ENCODE measurements around the gene BCL2L11. TPM values are rescaled to one million over a fixed set of nuclear protein-coding genes. Genes with fewer than 3 reads are reported as not detected.
"Not testable (repeated sequence)": the region's sequence is repeated elsewhere in the genome, so short reads cannot be mapped to it uniquely, and the experiment has no call there.

The BCL2L11 gene
- 10 to 100 TPM; 11.5 to 12.8 TPM for total RNA-seq

- Mint-ChIP-seq H3K27ac (peak within 1 kb of the TSS; percentile 44), H3K9me3 (no peaks in the 10 kb centered on the region), H3K4me3 (peak within 1 kb of the TSS; percentile 83), H3K36me3 (ENCODE audit: low read depth) (peaks cover 20% of the 10 kb centered on the region), H3K4me1 (ENCODE audit: low read depth) (peaks cover 52% of the 10 kb centered on the region), H3K27me3 (ENCODE audit: low read depth) (peaks cover 22% of the 10 kb centered on the region)
- intact Hi-C loops (cut with micrococcal nuclease) = loop anchor here (2.0 to 5.0 kb wide), 2 partner anchors 443 to 934 kb away; partner anchors contain the start of genes BUB1 and TMEM87B
- DNase-seq = peak; percentile 88
- CTCF ChIA-PET = interaction anchor here (1.4 kb wide), 1 partner anchor 50 kb away, joined by 5 read pairs; no protein-coding TSS in a partner anchor
Measured at GRCh38 chr2:111120253-111121027, at the start of gene BCL2L11. BCL2L11 (plus strand) TSS chr2:111120914; CDS start chr2:111123746, 2,832 bp downstream.

GRCh38 chr2:111071600-111072171, 49.0 kb upstream of the BCL2L11 start:
- Mint-ChIP-seq H3K9me3 (peaks cover 8% of the 10 kb centered on the region), H3K27me3 (ENCODE audit: low read depth) (peaks cover 37% of the 10 kb centered on the region), H3K36me3 (ENCODE audit: low read depth) (peaks cover 1% of the 10 kb centered on the region), H3K27ac (no peak overlapping the region), H3K4me3 (no peak overlapping the region), H3K4me1 (ENCODE audit: low read depth) (no peaks in the 10 kb centered on the region)
- CTCF ChIA-PET = no interaction called here
- DNase-seq = no peak
- intact Hi-C loops (cut with micrococcal nuclease) = no loop called here

GRCh38 chr2:111072220-111072871, 48.4 kb upstream of the BCL2L11 start:
- H3K36me3 Mint-ChIP-seq (ENCODE audit: low read depth) = peaks cover 1% of the 10 kb centered on the region
- DNase-seq = no peak
- CTCF ChIA-PET = no interaction called here
- H3K27ac Mint-ChIP-seq = no peak overlapping the region
- no peaks in the 10 kb centered on the region for H3K4me1 Mint-ChIP-seq (ENCODE audit: low read depth)
- no peak overlapping the region for H3K4me3 Mint-ChIP-seq
- peaks cover 41% of the 10 kb centered on the region for H3K27me3 Mint-ChIP-seq (ENCODE audit: low read depth)
- H3K9me3 Mint-ChIP-seq = peaks cover 8% of the 10 kb centered on the region
- intact Hi-C loops (cut with micrococcal nuclease) = no loop called here

DNA sequence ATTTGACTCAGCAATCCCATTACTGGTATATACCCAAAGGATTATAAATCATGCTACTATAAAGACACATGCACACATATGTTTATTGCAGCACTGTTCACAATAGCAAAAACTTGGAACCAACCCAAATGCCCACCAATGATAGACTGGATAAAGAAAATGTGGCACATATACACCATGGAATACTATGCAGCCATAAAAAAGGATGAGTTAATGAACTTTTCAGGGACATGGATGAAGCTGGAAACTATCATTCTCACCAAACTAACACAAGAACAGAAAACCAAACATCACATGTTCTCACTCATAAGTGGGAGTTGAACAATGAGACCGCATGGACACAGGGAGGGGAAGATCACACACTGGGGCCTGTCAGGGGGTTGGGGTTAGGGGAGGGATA, 38.1 kb upstream of the BCL2L11 start:
- H3K9me3 Mint-ChIP-seq; CTCF ChIA-PET; DNase-seq; H3K4me1 Mint-ChIP-seq (ENCODE audit: low read depth); intact Hi-C loops (cut with micrococcal nuclease); H3K27ac Mint-ChIP-seq; H3K4me3 Mint-ChIP-seq; H3K36me3 Mint-ChIP-seq (ENCODE audit: low read depth): not testable (repeated sequence)
- H3K27me3 Mint-ChIP-seq (ENCODE audit: low read depth) = peaks cover 58% of the 10 kb centered on the region

DNA sequence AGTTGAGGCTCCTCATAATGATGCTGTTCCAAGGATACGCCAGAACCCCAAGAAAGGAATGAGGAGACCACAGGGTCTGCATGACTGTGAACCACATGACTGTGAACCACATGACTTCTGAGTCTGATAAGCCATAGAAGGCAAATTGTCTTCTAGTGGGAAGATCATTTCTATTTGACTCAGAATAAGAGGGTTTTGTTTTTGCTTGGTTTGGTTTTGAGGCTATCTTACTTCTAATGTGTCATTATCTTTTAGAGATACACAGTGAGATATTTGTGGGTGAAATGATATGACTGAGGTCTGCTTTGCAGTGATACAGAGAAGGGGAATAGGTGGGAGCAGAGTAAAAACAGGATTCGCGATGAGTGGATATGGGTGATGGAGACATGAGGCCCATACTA, 28.9 kb upstream of the BCL2L11 start:
- DNase-seq = peak; percentile 15
- H3K4me3 Mint-ChIP-seq = no peak overlapping the region

GRCh38 chr2:111094691-111095090, 26.0 kb upstream of the BCL2L11 start:
- Mint-ChIP-seq H3K27ac (no peak overlapping the region), H3K27me3 (ENCODE audit: low read depth) (peaks cover 42% of the 10 kb centered on the region), H3K36me3 (ENCODE audit: low read depth) (no peaks in the 10 kb centered on the region), H3K9me3 (no peaks in the 10 kb centered on the region), H3K4me3 (no peak overlapping the region), H3K4me1 (ENCODE audit: low read depth) (peaks cover 7% of the 10 kb centered on the region)
- CTCF ChIA-PET = interaction anchor here (0.7 kb wide), 1 partner anchor 16 kb away, joined by 4 read pairs; no protein-coding TSS in a partner anchor
- intact Hi-C loops (cut with micrococcal nuclease) = no loop called here
- no peak for DNase-seq

More for the DNA sequence above, 28.9 kb upstream of the BCL2L11 start:
- Mint-ChIP-seq H3K27me3 (ENCODE audit: low read depth) (peaks cover 42% of the 10 kb centered on the region), H3K4me1 (ENCODE audit: low read depth) (peaks cover 7% of the 10 kb centered on the region), H3K9me3 (no peaks in the 10 kb centered on the region), H3K36me3 (ENCODE audit: low read depth) (no peaks in the 10 kb centered on the region), H3K27ac (no peak overlapping the region)
- CTCF ChIA-PET = no interaction called here
- intact Hi-C loops (cut with micrococcal nuclease) = loop anchor here (1.0 kb wide), 1 partner anchor 19 kb away; no protein-coding TSS in a partner anchor

DNA sequence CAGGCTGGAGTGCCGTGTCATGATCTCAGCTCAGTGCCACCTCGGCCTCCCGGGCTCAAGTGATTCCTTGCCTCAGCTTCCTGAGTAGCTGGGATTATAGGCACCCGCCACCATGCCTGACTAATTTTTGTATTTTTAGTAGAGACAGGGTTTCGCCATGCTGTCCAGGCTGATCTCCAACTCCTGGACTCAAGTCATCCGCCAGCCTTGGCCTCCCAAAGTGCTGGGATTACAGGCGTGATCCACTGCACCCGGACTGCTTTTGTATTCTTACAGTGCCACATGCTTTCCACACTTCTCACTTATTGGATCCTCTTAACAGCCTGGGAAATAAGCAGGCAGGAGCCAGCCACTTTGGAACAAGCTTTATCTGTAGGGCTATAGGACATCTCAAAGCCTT, 25.3 kb upstream of the BCL2L11 start:
- CTCF ChIA-PET = no interaction called here
- no peaks in the 10 kb centered on the region for H3K36me3 Mint-ChIP-seq (ENCODE audit: low read depth)
- DNase-seq = no peak
- H3K27ac Mint-ChIP-seq = no peak overlapping the region
- no peak overlapping the region for H3K4me3 Mint-ChIP-seq
- intact Hi-C loops (cut with micrococcal nuclease) = no loop called here
- H3K9me3 Mint-ChIP-seq = no peaks in the 10 kb centered on the region
- H3K4me1 Mint-ChIP-seq (ENCODE audit: low read depth) = peaks cover 7% of the 10 kb centered on the region
- peaks cover 38% of the 10 kb centered on the region for H3K27me3 Mint-ChIP-seq (ENCODE audit: low read depth)

DNA sequence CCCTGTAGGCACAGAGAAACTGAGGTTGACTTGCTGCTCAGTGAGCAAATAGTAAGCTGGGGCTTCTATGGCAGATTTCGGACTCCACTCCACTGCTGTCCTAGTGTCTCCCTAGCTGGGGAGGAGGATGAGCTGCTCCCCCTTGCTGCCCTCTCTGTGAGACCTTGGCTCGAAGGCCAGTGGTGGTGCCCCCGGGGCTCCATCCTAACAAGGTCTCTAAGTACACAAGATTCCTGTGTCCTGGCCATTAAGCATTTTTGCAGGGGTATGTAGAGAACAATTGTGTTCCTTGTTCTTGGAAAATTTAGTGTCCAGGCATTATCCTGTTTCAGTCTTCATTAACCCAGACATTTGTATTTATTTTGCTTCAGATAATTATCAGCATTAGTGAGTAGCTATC, 21.3 kb upstream of the BCL2L11 start:
- no peak overlapping the region for H3K4me3 Mint-ChIP-seq
- H3K27ac Mint-ChIP-seq = no peak overlapping the region
- DNase-seq = no peak
- H3K27me3 Mint-ChIP-seq (ENCODE audit: low read depth) = peaks cover 34% of the 10 kb centered on the region
- CTCF ChIA-PET = interaction anchor here (0.8 kb wide), 1 partner anchor 17 kb away, joined by 3 read pairs; no protein-coding TSS in a partner anchor
- peaks cover 6% of the 10 kb centered on the region for H3K4me1 Mint-ChIP-seq (ENCODE audit: low read depth)
- intact Hi-C loops (cut with micrococcal nuclease) = no loop called here
- no peaks in the 10 kb centered on the region for H3K9me3 Mint-ChIP-seq
- no peaks in the 10 kb centered on the region for H3K36me3 Mint-ChIP-seq (ENCODE audit: low read depth)

DNA sequence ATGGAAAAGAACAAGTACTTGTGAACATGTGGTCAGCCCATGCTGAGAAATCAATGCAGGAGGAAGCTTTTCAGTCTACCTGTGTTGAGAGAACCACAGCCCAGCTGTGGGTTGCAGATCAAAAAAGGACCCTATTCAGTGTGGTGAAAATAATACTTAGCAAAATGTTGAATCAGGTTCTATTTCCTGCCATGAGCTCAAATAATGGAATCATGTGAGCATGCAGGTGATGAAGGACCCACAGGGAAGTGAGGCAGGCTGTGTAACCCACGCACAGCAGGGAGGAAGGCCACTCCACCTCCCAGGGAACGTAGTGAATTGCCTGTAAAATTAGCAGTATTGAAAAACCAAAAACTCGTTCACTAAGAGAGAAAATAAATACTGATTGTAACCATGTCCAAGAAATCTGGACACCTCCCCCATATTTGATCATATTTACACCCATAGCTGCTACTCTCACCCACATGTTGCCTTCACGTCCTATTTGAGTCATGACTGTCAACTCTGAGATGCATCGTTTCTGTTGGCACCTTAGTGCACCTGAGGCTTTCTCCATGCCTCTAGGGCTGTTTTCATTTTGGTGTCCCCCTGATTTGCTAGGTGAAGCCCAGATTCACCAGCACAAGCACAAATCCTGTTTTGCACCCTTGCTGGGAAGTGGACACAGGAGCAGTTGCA, 20.5 kb upstream of the BCL2L11 start:
- peaks cover 28% of the 10 kb centered on the region for H3K27me3 Mint-ChIP-seq (ENCODE audit: low read depth)

GRCh38 chr2:111100765-111101162, 19.9 kb upstream of the BCL2L11 start:
- Mint-ChIP-seq H3K9me3 (no peaks in the 10 kb centered on the region), H3K27me3 (ENCODE audit: low read depth) (peaks cover 26% of the 10 kb centered on the region), H3K36me3 (ENCODE audit: low read depth) (no peaks in the 10 kb centered on the region), H3K4me3 (no peak overlapping the region), H3K27ac (no peak overlapping the region), H3K4me1 (ENCODE audit: low read depth) (peaks cover 6% of the 10 kb centered on the region)
- CTCF ChIA-PET = no interaction called here
- no peak for DNase-seq
- intact Hi-C loops (cut with micrococcal nuclease) = no loop called here

More for the DNA sequence above, 20.5 kb upstream of the BCL2L11 start:
- CTCF ChIA-PET = interaction anchor here (0.8 kb wide), 1 partner anchor 16 kb away, joined by 3 read pairs; no protein-coding TSS in a partner anchor
- no peak for DNase-seq
- peaks cover 6% of the 10 kb centered on the region for H3K4me1 Mint-ChIP-seq (ENCODE audit: low read depth)
- H3K9me3 Mint-ChIP-seq = no peaks in the 10 kb centered on the region
- H3K36me3 Mint-ChIP-seq (ENCODE audit: low read depth) = no peaks in the 10 kb centered on the region
- intact Hi-C loops (cut with micrococcal nuclease) = no loop called here
- no peak overlapping the region for H3K4me3 Mint-ChIP-seq
- H3K27ac Mint-ChIP-seq = no peak overlapping the region

DNA sequence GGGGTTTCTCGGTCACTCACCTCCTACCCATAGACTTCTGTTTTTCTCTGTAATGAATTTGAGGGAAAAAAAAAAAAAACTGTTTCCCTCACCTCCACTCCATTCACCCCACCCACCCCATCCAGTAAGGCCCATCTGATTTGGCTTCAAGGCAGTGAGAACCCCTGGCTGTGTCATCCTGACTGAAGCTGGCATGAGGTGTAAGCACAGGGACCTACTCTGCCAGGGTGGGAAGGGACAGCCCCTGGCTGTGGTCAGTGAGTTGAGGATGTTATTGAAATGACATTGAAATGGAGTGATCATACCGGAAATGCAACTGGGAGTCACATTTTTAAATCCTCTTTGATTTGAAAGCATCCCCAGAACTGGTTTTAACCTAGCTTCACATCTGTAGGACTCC, 19.1 kb upstream of the BCL2L11 start:
- no peaks in the 10 kb centered on the region for H3K36me3 Mint-ChIP-seq (ENCODE audit: low read depth)
- no peak for DNase-seq
- intact Hi-C loops (cut with micrococcal nuclease) = no loop called here
- H3K4me3 Mint-ChIP-seq = no peak overlapping the region
- no peaks in the 10 kb centered on the region for H3K9me3 Mint-ChIP-seq
- H3K4me1 Mint-ChIP-seq (ENCODE audit: low read depth) = peaks cover 6% of the 10 kb centered on the region
- H3K27ac Mint-ChIP-seq = no peak overlapping the region
- peaks cover 33% of the 10 kb centered on the region for H3K27me3 Mint-ChIP-seq (ENCODE audit: low read depth)
- CTCF ChIA-PET = no interaction called here

DNA sequence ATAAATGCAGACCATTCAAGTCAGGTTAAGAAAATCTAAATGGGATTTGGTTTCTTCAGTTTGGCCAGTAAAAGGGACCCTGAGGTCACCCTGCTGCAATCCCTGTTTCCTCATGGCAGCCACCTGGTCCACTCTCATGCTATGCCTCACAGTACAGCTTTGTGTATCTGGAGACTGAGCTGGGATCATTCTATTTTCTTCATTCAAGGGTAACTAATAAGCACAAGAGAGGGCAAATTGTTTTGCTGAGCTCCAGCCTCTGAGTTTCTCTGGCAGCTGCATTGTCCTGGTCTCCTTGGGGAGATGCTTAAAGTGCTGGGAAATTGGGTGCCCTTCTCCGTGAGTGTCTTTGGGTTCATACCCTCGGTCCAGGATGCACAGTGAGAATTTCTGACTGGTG, 18.5 kb upstream of the BCL2L11 start:
- H3K4me3 Mint-ChIP-seq = no peak overlapping the region
- intact Hi-C loops (cut with micrococcal nuclease) = no loop called here
- H3K27me3 Mint-ChIP-seq (ENCODE audit: low read depth) = peaks cover 38% of the 10 kb centered on the region
- no peak for DNase-seq
- H3K4me1 Mint-ChIP-seq (ENCODE audit: low read depth) = peaks cover 6% of the 10 kb centered on the region
- H3K9me3 Mint-ChIP-seq = no peaks in the 10 kb centered on the region
- H3K36me3 Mint-ChIP-seq (ENCODE audit: low read depth) = no peaks in the 10 kb centered on the region
- no peak overlapping the region for H3K27ac Mint-ChIP-seq
- CTCF ChIA-PET = no interaction called here

All from activated naive CD4-positive, alpha-beta T cell treated with anti-CD3 and anti-CD28 coated beads for 36 hours (primary cell).